ENCODE measurements around the gene PLA2G3. TPM values are rescaled to one million over a fixed set of nuclear protein-coding genes. Genes with fewer than 3 reads are reported as not detected.

Gene PLA2G3
- total RNA-seq, 1 experiment from 2014 or later, result 21.5 TPM

GRCh38 chr22:31121403-31121802, 18.9 kb downstream of the PLA2G3 start:
- no peak for DNase-seq (ENCODE audit: low spot score)
- POLR2A ChIA-PET (ENCODE audit: low non-redundant PET), result no interaction called here
- H3K36me3 ChIP-seq (ENCODE audit: insufficient read depth, low read length, poor library complexity, severe bottlenecking), result no peaks in the 10 kb centered on the region
- H3K4me3 ChIP-seq (ENCODE audit: low read depth, low read length, poor library complexity, severe bottlenecking), result no peak overlapping the region
- TF ChIP-seq CTCF (conservative IDR thresholded peaks at IDR 0.05; ENCODE audit: low read depth, low read length) (no peak), EZH2 (IDR thresholded peaks at IDR 0.05; ENCODE audit: borderline replicate concordance, low read depth, low read length, poor library complexity, severe bottlenecking) (no peak)
- intact Hi-C loops (cut with micrococcal nuclease; ENCODE audit: unreplicated experiment), result no loop called here
- H3K9me3 ChIP-seq (ENCODE audit: low read depth, low read length, poor library complexity, severe bottlenecking), result no peaks in the 10 kb centered on the region
- H3K4me1 ChIP-seq (ENCODE audit: insufficient read depth, low read length, poor library complexity, severe bottlenecking), result peaks cover 9% of the 10 kb centered on the region
- no peak overlapping the region for H3K27ac ChIP-seq (ENCODE audit: low read depth, low read length, poor library complexity, severe bottlenecking)
- no TSS peak for BruUV-seq (replicated peaks)
- no peaks in the 10 kb centered on the region for H3K27me3 ChIP-seq (replicated peaks; ENCODE audit: insufficient read depth, low read depth, low read length, poor library complexity)
- CTCF ChIA-PET, result interaction anchor here (1.1 kb wide), 1 partner anchor 14 kb away, joined by 3 read pairs; the partner anchor contains the start of gene SELENOM

GRCh38 chr22:31120642-31121041, 19.7 kb downstream of the PLA2G3 start:
- BruUV-seq (replicated peaks), result no TSS peak
- DNase-seq (ENCODE audit: low spot score), result no peak
- Histone ChIP-seq H3K4me3 (ENCODE audit: low read depth, low read length, poor library complexity, severe bottlenecking) (no peak overlapping the region), H3K27ac (ENCODE audit: low read depth, low read length, poor library complexity, severe bottlenecking) (no peak overlapping the region), H3K4me1 (ENCODE audit: insufficient read depth, low read length, poor library complexity, severe bottlenecking) (peaks cover 9% of the 10 kb centered on the region), H3K27me3 (replicated peaks; ENCODE audit: insufficient read depth, low read depth, low read length, poor library complexity) (no peaks in the 10 kb centered on the region), H3K36me3 (ENCODE audit: insufficient read depth, low read length, poor library complexity, severe bottlenecking) (no peaks in the 10 kb centered on the region), H3K9me3 (ENCODE audit: low read depth, low read length, poor library complexity, severe bottlenecking) (no peaks in the 10 kb centered on the region)
- intact Hi-C loops (cut with micrococcal nuclease; ENCODE audit: unreplicated experiment), result no loop called here
- CTCF ChIA-PET, result interaction anchor here (1.4 kb wide), 1 partner anchor 13 kb away, joined by 3 read pairs; the partner anchor contains the start of gene SELENOM
- POLR2A ChIA-PET (ENCODE audit: low non-redundant PET), result no interaction called here
- no peak for TF ChIP-seq CTCF (conservative IDR thresholded peaks at IDR 0.05; ENCODE audit: low read depth, low read length)
- no peak for TF ChIP-seq EZH2 (IDR thresholded peaks at IDR 0.05; ENCODE audit: borderline replicate concordance, low read depth, low read length, poor library complexity, severe bottlenecking)

GRCh38 chr22:31120230-31120629, 20.1 kb downstream of the PLA2G3 start:
- DNase-seq (ENCODE audit: low spot score), result no peak
- Histone ChIP-seq H3K36me3 (ENCODE audit: insufficient read depth, low read length, poor library complexity, severe bottlenecking) (no peaks in the 10 kb centered on the region), H3K4me3 (ENCODE audit: low read depth, low read length, poor library complexity, severe bottlenecking) (no peak overlapping the region), H3K9me3 (ENCODE audit: low read depth, low read length, poor library complexity, severe bottlenecking) (no peaks in the 10 kb centered on the region), H3K27me3 (replicated peaks; ENCODE audit: insufficient read depth, low read depth, low read length, poor library complexity) (no peaks in the 10 kb centered on the region), H3K4me1 (ENCODE audit: insufficient read depth, low read length, poor library complexity, severe bottlenecking) (peaks cover 9% of the 10 kb centered on the region), H3K27ac (ENCODE audit: low read depth, low read length, poor library complexity, severe bottlenecking) (no peak overlapping the region)
- ChIA-PET CTCF (interaction anchor here (1.4 kb wide), 1 partner anchor 13 kb away, joined by 3 read pairs; the partner anchor contains the start of gene SELENOM), POLR2A (ENCODE audit: low non-redundant PET) (no interaction called here)
- intact Hi-C loops (cut with micrococcal nuclease; ENCODE audit: unreplicated experiment), result no loop called here
- BruUV-seq (replicated peaks), result no TSS peak
- TF ChIP-seq EZH2 (IDR thresholded peaks at IDR 0.05; ENCODE audit: borderline replicate concordance, low read depth, low read length, poor library complexity, severe bottlenecking) (no peak), CTCF (conservative IDR thresholded peaks at IDR 0.05; ENCODE audit: low read depth, low read length) (no peak)
